HG03175 (cell line): ENCODE results near the gene NR2F1.

ENCODE experiments used
- ATAC-seq: cut with Tn5 transposase; IDR thresholded peaks from one replicate; pipeline ENCODE4 v1.9.1; 2021; ENCODE audit warnings: mild to moderate bottlenecking, moderate library complexity; ENCODE audit not compliant: unreplicated experiment

Gene NR2F1

GRCh38 chr5:93590493-93590892, 7.5 kb downstream of the NR2F1 start:
- ATAC-seq, result no peak

DNA sequence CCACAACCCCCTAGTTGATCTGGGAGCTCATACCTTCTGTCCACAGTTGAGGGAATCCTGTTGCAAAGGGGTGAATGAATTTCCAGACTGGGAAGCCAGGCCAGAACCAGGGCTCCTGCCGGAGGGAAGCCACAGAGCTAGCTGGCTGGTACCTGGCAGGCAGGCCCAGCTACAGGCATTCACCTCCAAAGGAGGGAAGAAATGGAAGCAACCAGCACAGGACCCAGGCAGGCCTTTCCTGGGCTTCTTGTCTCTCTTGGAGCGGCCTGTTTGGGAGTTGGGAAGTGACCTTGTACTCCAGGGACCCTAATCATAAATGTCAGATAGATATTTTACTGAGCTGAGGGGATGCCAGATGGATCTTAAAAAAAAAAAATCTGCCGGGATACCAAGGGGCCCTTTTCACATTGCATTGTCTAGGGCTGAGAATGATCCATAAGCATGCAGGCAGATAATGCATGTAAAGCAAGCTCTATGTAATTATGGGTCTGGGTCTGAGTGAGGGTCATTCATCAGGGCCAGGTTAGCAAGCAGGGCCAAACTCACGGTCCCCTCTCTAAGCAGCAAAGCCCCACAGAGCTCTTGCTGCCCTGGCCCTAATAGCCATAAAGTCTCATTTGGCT, 8.4 kb downstream of the NR2F1 start:
- no peak for ATAC-seq

DNA sequence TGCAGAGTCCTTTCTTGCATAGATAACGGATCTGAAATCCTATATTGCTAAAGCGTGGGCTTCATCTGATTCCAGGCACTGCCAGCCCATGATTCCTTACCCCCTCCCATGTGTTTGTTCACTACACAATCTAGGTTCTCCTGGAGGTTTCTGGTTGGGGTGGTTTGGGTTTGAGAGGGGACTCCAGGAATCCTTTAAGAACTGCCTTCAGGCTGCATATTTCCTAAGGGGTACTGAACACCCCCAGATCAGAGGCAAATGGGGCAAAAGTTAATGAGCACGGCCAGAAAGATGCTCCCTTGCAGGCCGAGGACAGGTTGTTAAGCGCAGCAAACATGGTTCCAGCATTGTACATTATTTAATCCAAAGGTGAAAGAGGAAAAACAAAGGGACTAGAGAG, 9.9 kb downstream of the NR2F1 start:
- no peak for ATAC-seq

DNA sequence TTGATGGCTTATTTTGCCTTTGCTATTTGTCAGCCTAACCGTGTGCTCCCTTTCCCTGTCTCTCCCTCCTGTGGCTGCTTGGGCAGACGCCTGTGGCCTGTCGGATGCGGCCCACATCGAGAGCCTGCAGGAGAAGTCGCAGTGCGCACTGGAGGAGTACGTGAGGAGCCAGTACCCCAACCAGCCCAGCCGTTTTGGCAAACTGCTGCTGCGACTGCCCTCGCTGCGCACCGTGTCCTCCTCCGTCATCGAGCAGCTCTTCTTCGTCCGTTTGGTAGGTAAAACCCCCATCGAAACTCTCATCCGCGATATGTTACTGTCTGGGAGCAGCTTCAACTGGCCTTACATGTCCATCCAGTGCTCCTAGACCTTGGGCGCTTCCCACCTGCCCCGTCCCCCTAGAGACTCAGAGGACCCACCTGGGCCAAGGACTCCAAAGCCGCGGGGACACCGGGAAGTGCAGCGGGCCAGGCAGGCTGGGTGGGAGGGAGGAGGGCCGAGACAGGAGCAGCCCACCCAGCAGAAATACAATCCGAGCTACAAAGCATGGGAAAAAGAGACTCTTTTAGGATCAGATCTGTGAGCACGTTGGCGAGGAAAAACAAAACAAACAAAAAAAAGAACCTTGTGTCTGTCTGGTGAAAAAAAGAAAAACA, 10.6 kb downstream of the NR2F1 start:
- ATAC-seq, result no peak

DNA sequence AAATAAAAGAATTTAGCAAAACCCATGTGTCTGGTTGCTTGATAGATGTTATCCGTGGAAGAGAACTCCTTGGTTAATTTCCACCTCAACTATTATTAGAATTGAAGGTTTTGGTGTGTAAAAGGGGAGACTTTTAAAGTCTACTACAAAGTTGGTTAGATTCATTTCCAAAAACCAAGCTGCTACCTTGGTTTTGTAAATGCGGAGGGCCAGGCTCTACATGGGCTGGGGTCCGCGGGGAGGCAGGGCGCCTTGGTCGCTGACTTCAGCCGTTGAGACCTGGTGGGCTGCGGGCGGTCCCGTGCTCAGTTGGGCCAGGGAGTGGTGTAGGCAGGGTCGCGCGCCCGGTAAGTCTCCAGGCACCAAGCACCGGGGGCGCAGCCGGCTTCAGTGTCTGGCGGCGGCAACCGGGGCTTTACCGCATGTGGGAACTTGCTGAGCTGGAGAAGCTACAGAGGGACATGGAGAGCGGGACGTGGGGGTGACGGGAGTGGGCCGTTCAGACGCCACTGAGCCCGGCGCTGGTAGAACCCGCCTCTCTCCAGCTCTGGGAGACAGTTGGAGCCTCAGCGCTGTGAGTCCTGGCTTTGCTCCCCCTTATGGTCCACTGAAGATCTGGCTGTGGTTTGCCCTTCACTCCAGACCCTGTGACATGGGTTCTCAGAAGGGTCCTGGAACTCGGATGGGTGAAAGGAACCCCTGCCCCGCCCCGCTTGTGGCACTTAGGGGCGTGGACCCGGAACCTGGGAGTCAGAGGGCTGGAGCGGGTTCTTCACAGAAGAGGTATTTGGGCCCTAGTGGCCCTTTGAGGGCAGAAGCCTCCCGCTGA, 11.8 kb downstream of the NR2F1 start:
- no peak for ATAC-seq

- no peak for ATAC-seq
These were observed 12.6 kb downstream of the NR2F1 start for GRCh38 chr5:93595420-93596147.

GRCh38 chr5:93596310-93596675, 13.3 kb downstream of the NR2F1 start:
- ATAC-seq, result no peak

GRCh38 chr5:93596676-93597490, 13.9 kb downstream of the NR2F1 start:
- ATAC-seq, result peak; percentile 34

DNA sequence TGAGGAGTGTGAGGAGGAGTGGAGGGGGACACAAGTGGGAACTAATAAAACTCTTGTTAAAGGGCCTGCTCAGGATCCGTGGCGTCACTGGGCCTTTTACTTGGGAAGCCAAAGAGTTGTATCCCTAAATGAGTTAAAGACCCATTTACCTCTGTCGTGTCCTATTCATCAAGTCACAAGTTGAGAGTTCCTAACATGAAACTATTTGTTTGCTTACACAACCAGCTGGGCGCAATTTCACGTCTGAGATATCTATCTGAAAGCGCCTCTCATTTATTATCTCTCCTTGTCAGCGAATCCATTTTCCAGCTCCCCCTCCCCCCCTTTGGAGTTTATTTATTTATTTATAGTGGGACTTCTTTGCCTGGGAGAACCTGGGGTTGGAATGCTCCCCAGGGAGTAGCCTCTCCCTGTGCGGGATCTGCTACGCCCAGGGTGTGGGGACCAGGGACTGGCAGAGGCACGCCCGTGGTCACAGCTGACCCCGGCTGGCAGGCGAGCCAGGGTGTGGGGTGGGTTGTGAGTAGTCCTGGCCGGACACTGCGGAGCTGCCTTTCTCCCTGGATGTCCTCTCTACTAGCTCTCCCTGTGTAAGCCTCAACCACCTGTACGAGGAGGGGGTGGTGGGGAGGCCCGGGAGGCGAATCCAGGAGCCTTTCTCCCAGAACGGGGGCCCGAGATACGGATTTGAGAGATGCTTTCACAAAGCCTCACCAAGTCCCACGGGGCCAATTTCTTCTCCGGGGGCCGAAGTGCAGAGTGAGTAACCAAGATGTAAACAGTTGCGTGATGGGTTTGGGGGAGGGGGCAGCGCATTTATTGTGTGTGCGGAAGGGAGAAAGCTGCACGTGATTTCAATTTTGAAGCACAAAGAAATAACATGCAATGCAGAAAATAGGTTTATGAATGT, 15.3 kb downstream of the NR2F1 start:
- ATAC-seq, result no peak

DNA sequence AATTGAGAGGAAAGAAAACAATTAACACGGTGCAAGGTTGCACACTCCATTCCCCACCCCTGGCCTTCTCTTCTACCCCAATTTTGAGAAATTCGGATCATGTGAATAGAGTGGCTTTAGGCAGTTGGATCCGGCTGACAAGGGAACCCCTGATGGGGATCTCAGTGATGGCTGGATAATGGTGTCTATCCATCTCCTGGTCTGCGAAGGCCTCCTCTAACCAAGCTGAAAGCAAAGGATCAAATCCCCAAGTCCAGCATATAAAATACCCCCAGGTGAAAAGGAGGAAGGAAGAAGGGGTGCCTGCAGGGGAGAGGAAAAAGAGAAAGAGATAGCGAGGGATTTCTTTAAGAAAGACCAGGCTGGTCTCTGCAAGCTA, 16.0 kb downstream of the NR2F1 start:
- no peak for ATAC-seq

GRCh38 chr5:93599399-93600120, 16.5 kb downstream of the NR2F1 start:
- no peak for ATAC-seq

- ATAC-seq, result no peak
These were observed 17.5 kb downstream of the NR2F1 start for GRCh38 chr5:93600409-93601070.

GRCh38 chr5:93601071-93601801, 18.2 kb downstream of the NR2F1 start:
- no peak for ATAC-seq

DNA sequence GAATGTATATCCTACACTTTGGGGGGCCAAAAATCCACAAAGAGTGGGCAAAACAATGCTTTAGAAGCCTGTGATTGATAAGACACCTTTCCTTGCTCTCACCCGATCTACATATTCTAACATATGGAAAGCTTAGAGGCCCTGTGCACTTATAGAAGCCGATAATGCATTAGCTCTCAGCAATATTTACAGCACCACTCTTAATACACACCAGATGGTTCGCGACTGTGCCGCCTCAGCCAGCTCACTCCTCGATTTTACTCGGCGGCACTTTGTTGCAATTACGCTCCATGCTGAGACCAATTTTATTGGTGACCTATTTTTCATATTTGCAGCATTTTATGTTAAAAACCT, 18.8 kb downstream of the NR2F1 start:
- no peak for ATAC-seq

DNA sequence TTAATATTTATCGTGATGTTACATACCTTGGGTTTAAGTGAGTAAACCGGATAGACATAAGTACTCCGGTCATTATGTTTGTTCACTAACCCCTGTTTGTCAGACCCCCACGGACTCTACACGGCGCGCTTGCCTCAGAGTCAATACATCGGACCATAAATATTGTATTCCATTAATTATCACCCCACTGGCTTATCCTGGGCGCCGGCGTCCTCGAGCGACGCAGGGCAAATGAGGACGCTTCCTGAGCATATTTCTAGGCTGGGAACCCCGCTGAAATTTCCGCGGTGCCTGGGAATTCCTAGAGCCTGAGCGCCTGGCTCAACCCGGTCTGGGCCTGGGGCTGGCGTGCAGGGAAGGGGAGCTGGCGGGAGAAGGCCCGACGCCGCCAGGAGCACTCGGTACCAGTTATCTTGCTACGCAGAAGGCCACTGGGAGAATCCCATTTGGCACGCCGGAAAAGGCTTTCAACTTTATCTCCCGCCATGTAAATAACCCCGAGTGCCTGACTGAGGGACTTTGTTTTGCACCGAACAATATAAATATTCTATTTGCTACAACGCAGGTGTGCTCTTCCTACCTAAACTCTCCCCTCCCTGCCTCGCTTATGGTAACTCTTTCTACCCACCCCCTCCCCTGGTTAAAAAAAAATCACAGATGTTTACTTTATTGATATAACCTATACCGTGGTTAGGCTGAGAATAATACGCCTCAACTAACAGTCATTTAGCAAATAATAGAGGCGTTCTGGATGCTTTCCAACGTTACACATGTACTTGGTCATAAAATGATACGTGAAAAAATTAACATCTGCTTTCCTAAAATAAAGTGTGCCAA, 19.4 kb downstream of the NR2F1 start:
- no peak for ATAC-seq

- ATAC-seq, result no peak
These were observed 20.2 kb downstream of the NR2F1 start for GRCh38 chr5:93603078-93603792.
